Mesothelial cell of epicardium (in vitro differentiated cells): ENCODE measurements around the gene ELOVL5. TPM values are rescaled to one million over a fixed set of nuclear protein-coding genes. Genes with fewer than 3 reads are reported as not detected.

Source experiments
- DNase-seq, 2 experiments: peaks; one replicate each; pipeline ENCODE4 v3.0.0; 2021; ENCODE audit warnings: low spot score in 2 of 2; ENCODE audit not compliant: unreplicated experiment in 2 of 2
- H3K27ac Mint-ChIP-seq: 2 replicates; pipeline ENCODE4 v1.8.0; 2021; ENCODE audit warnings: mixed read lengths
- H3K27me3 Mint-ChIP-seq: 2 replicates; pipeline ENCODE4 v1.8.0; 2021; ENCODE audit warnings: low read depth, mixed read lengths
- H3K36me3 Mint-ChIP-seq: 2 replicates; pipeline ENCODE4 v1.8.0; 2021; ENCODE audit warnings: mixed read lengths
- H3K4me1 Mint-ChIP-seq: 2 replicates; pipeline ENCODE4 v1.8.0; 2021; ENCODE audit warnings: mixed read lengths
- H3K4me3 Mint-ChIP-seq: 2 replicates; pipeline ENCODE4 v1.8.0; 2021; ENCODE audit warnings: mild to moderate bottlenecking, moderate library complexity, mixed read lengths
- H3K9me3 Mint-ChIP-seq: 2 replicates; pipeline ENCODE4 v1.8.0; 2021; ENCODE audit warnings: mixed read lengths
- total RNA-seq: library from RNA; stranded (reverse); gene quantifications from 3 replicates; pipeline ENCODE4 v1.2.1, GENCODE V29; 2021
- TF ChIP-seq, protein P1 (sequence below): fragments of 200-600 bp; sonication (generic); IDR thresholded peaks from one replicate; pipeline ENCODE4 v1.5.0; 2021; ENCODE audit warnings: antibody characterized with exemption; ENCODE audit not compliant: unreplicated experiment

The ELOVL5 gene
- total RNA-seq, 1 donor from 2014 or later, result 110 TPM

DNA sequence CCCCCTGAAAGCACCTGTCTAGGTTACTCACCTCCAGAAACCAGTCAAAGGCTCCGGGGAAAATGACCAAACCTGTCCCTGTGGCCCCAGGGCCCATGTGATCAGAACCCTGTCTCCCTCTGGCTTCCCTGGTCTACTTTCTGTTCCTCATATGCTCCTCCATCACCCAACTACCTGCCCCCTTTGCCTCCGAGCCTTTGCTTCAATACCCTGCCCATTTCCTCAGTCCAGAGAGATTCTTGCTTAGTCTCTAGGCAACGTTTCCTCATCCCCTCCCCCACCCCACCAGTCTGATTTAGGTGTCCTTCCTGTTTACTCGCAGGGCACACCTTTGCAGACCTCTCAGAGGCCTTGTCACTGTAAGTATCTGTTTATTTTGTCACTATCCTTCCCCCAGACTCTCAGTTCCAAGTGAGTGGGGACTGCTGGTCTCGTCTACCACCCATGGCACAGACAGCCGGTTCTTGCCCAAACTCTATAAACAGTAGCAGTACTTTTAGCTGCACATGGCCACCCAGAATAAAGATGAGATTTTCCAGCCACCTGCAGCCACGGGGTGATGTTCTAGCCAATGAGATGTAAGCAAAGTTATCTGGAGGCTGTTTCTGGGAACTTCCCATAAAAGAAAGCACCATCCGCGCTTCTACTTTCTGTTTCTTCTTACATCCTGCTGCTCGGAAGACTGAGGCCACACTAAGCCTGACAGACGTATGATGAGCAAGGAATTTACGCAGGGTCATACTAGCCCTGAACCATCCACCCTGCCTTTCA, 13.3 kb downstream of the ELOVL5 start:
- H3K27ac Mint-ChIP-seq, result no peak overlapping the region
- DNase-seq, result no peak
- TF ChIP-seq, protein P1, sequence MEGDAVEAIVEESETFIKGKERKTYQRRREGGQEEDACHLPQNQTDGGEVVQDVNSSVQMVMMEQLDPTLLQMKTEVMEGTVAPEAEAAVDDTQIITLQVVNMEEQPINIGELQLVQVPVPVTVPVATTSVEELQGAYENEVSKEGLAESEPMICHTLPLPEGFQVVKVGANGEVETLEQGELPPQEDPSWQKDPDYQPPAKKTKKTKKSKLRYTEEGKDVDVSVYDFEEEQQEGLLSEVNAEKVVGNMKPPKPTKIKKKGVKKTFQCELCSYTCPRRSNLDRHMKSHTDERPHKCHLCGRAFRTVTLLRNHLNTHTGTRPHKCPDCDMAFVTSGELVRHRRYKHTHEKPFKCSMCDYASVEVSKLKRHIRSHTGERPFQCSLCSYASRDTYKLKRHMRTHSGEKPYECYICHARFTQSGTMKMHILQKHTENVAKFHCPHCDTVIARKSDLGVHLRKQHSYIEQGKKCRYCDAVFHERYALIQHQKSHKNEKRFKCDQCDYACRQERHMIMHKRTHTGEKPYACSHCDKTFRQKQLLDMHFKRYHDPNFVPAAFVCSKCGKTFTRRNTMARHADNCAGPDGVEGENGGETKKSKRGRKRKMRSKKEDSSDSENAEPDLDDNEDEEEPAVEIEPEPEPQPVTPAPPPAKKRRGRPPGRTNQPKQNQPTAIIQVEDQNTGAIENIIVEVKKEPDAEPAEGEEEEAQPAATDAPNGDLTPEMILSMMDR, result no peak
- H3K27me3 Mint-ChIP-seq, result no peaks in the 10 kb centered on the region
- H3K4me3 Mint-ChIP-seq, result no peak overlapping the region
- no peaks in the 10 kb centered on the region for H3K9me3 Mint-ChIP-seq
- H3K36me3 Mint-ChIP-seq, result peaks cover 14% of the 10 kb centered on the region
- H3K4me1 Mint-ChIP-seq, result no peaks in the 10 kb centered on the region

DNA sequence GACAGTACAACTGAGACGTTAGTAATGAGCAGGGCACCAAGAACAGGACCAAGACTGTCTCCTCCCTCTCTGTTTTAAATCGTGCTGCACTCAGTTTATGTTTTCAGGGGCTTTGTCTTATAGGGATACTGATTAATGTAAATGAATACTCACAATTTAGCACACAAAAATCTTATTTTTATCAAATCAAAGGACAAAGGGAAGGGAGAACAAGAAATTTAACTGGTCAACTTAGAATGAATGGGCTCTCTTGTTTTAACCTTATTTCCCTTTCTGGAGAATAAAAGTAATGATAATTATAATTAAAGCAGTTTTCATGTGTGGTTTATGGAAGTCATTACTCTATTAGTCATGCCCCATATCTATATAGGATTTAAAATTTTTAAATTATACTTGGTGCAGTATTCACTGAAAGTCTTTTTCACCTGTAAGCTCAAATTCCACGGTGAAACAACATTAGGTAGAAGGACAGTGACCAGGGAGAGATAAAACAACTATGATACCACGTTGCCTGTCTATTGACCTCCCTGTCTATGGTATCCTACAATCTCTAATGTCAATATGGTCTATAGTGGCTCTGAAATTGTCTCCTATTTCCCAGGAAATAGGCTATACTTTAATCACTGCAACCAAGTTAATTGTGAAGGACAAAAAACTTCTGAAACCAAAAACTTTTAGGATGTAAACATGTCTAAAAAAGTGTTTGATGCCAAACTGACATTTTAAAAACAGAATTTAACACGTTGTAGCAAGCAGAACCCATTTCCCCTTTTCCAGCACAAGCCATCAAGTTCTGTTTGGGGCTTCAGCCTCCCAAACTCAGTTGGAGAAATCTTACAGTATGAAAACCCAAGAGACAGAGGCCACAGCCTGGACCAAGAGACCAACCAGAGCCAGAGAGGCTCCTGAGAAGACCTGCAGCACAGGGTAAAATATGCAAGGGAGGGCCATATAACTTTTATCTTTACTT, 15.0 kb downstream of the ELOVL5 start:
- H3K9me3 Mint-ChIP-seq, result no peaks in the 10 kb centered on the region
- no peak overlapping the region for H3K4me3 Mint-ChIP-seq
- peaks cover 14% of the 10 kb centered on the region for H3K36me3 Mint-ChIP-seq
- no peaks in the 10 kb centered on the region for H3K27me3 Mint-ChIP-seq
- no peak for DNase-seq
- TF ChIP-seq, protein P1, result no peak
- no peaks in the 10 kb centered on the region for H3K4me1 Mint-ChIP-seq
- H3K27ac Mint-ChIP-seq, result no peak overlapping the region

DNA sequence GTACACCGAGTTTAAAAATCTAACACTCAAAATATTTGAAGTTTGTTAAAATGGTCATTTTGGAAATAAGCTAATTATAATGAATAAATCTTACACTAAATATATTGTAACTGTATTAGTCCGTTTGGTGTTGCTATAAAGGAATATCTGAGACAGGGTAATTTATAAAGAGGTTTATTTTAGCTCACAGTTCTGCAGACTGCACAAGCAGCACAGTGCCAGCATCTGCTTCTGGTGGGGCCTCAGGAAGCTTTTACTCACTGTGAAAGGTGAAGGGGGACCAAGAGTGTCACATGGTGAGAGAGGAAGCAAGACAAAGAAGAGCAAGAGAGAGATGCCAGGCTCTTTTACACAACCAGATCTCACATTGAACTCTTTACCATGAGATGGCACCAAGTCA, 17.1 kb downstream of the ELOVL5 start:
- Mint-ChIP-seq H3K9me3 (no peaks in the 10 kb centered on the region), H3K27ac (no peak overlapping the region), H3K36me3 (peaks cover 3% of the 10 kb centered on the region), H3K4me3 (no peak overlapping the region), H3K27me3 (no peaks in the 10 kb centered on the region), H3K4me1 (peaks cover 14% of the 10 kb centered on the region)
- DNase-seq, result no peak
- TF ChIP-seq, protein P1, result no peak

DNA sequence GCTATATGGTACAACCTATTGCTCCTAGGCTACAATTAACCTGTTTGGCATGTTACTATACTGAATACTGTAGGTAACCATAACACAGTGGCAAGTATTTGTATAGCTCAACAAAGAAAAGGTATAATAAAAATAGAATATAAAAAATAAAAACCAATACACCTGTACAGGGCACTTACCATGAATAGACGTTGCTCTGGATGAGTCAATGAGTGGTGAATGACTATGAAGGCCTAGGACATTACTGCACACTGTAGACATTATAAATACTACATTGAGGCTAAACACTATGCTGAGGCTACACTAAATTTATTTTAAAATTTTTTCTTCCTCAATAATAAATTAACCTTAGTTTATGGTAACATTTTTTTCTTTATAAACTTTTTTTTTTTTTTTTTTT, 18.6 kb downstream of the ELOVL5 start:
- TF ChIP-seq, protein P1, result no peak
- H3K4me3 Mint-ChIP-seq, result no peak overlapping the region
- no peak overlapping the region for H3K27ac Mint-ChIP-seq
- no peak for DNase-seq
- no peaks in the 10 kb centered on the region for H3K27me3 Mint-ChIP-seq
- peaks cover 3% of the 10 kb centered on the region for H3K36me3 Mint-ChIP-seq
- no peaks in the 10 kb centered on the region for H3K9me3 Mint-ChIP-seq
- H3K4me1 Mint-ChIP-seq, result peaks cover 28% of the 10 kb centered on the region

DNA sequence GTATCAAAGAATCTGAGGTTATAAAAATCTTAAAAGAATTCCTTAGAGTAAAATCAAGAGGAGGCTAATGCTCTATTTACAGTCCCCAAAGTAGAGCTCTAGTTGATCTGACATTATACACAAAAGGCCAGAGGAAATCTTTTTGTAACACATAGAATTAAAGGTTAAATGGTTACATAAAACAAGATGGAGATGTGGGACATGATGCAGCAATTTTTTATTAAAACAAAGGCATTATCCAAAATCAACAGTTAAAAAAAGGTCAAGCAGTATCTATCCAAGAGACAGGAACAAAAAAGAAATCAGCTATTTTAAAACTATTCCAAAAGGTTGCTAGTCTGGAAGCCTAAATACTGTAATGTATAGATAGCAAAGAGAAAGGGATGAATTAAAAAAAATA, 20.4 kb downstream of the ELOVL5 start:
- H3K9me3 Mint-ChIP-seq, result no peaks in the 10 kb centered on the region
- DNase-seq, result no peak
- H3K27ac Mint-ChIP-seq, result no peak overlapping the region
- peaks cover 5% of the 10 kb centered on the region for H3K36me3 Mint-ChIP-seq
- H3K4me1 Mint-ChIP-seq, result peaks cover 28% of the 10 kb centered on the region
- no peaks in the 10 kb centered on the region for H3K27me3 Mint-ChIP-seq
- no peak overlapping the region for H3K4me3 Mint-ChIP-seq
- TF ChIP-seq, protein P1, result no peak
